GM23248 (cell line): ENCODE results near the gene MARCO. TPM values are rescaled to one million over a fixed set of nuclear protein-coding genes. Genes with fewer than 3 reads are reported as not detected.

Experiments
- DNase-seq: peaks from one replicate; pipeline ENCODE4 v3.0.0-alpha.2; 2015
- H2AFZ ChIP-seq: fragments of 200-600 bp; sonication (generic); 2 replicates; pipeline ENCODE4 v1.6.1; 2016; ENCODE audit warnings: antibody characterized with exemption
- H3F3A ChIP-seq: fragments of 200-600 bp; sonication (generic); 2 replicates; pipeline ENCODE4 v1.6.1; 2016; ENCODE audit warnings: mild to moderate bottlenecking, antibody characterized with exemption, mixed run types; ENCODE audit not compliant: insufficient read depth
- H3K27ac ChIP-seq: fragments of 200-600 bp; sonication (generic); 2 replicates; pipeline ENCODE4 v1.5.1; 2016; ENCODE audit warnings: mild to moderate bottlenecking
- H3K27me3 ChIP-seq: fragments of 200-600 bp; sonication (generic); replicated peaks from 2 replicates; pipeline ENCODE4 v1.6.1; 2016; ENCODE audit warnings: mild to moderate bottlenecking; ENCODE audit not compliant: insufficient read depth
- H3K36me3 ChIP-seq: fragments of 200-600 bp; sonication (generic); 2 replicates; pipeline ENCODE4 v1.6.1; 2016; ENCODE audit warnings: low read depth, mild to moderate bottlenecking
- H3K4me1 ChIP-seq: fragments of 200-600 bp; sonication (generic); 2 replicates; pipeline ENCODE4 v1.6.1; 2016; ENCODE audit warnings: mild to moderate bottlenecking; ENCODE audit not compliant: insufficient read depth
- H3K4me2 ChIP-seq: fragments of 200-600 bp; sonication (generic); one replicate; pipeline ENCODE4 v1.6.1; 2016; ENCODE audit warnings: mild to moderate bottlenecking; ENCODE audit not compliant: unreplicated experiment
- H3K4me3 ChIP-seq: fragments of 200-600 bp; sonication (generic); 2 replicates; pipeline ENCODE4 v1.5.1; 2016; ENCODE audit warnings: mild to moderate bottlenecking
- H3K79me2 ChIP-seq: fragments of 200-600 bp; sonication (generic); 2 replicates; pipeline ENCODE4 v1.6.1; 2016; ENCODE audit warnings: mild to moderate bottlenecking; ENCODE audit not compliant: insufficient read depth
- H3K9ac ChIP-seq: fragments of 200-600 bp; sonication (generic); 2 replicates; pipeline ENCODE4 v1.6.1; 2016; ENCODE audit warnings: mild to moderate bottlenecking
- H3K9me2 ChIP-seq: fragments of 200-600 bp; sonication (generic); 2 replicates; pipeline ENCODE4 v1.6.1; 2016; ENCODE audit warnings: mixed run types, mild to moderate bottlenecking, moderate library complexity; ENCODE audit not compliant: insufficient read depth
- H3K9me3 ChIP-seq: fragments of 200-600 bp; sonication (generic); one replicate; pipeline ENCODE4 v1.6.1; 2017; ENCODE audit warnings: low read depth
- H4K20me1 ChIP-seq: fragments of 200-600 bp; sonication (generic); 2 replicates; pipeline ENCODE4 v1.6.0; 2016; ENCODE audit not compliant: insufficient read depth
- EZH2 ChIP-seq: fragments of 200-600 bp; sonication (generic); IDR thresholded peaks from 2 replicates; pipeline ENCODE4 v1.6.1; 2018; ENCODE audit warnings: antibody characterized with exemption, mild to moderate bottlenecking; ENCODE audit not compliant: insufficient read depth, poor library complexity, severe bottlenecking
- EZH2phosphoT487 ChIP-seq: fragments of 200-600 bp; sonication (generic); IDR thresholded peaks from 2 replicates; pipeline ENCODE4 v1.6.1; 2018; ENCODE audit warnings: antibody characterized with exemption, moderate library complexity, mild to moderate bottlenecking, low read depth; ENCODE audit not compliant: insufficient read depth
- WGBS, 2 experiments: methylation state at CpG; one replicate each; pipeline ENCODE4 v1.1.6; 2015 to 2017; ENCODE audit warnings: low lambda C conversion rate in 2 of 2, low coverage in 1 of 2; ENCODE audit errors: missing lambda C conversion rate in 2 of 2; 5-methylcytosine and 5-hydroxymethylcytosine counted together
- in situ Hi-C: fragments of 300-500 bp; cut with MboI; formaldehyde crosslinking; loops from 2 replicates; pipeline ENCODE4 v1.15.0; 2020
- polyA plus RNA-seq: library from polyadenylated mRNA; unstranded; fragments of >200 nt; fragmentation: Nextera tagmentation; extraction: Ambion mirVana; gene quantifications from 2 replicates; pipeline ENCODE4 v1.2.1, GENCODE V29; 2016
- total RNA-seq: library from RNA; depleted of rRNA; stranded (reverse); fragments of >200 nt; shearing (Covaris generic); gene quantifications from 2 replicates; pipeline ENCODE4 v1.2.3, GENCODE V29; 2014

Gene MARCO
- total and polyA plus RNA-seq, 2 experiments from 2014 or later = not detected

DNA sequence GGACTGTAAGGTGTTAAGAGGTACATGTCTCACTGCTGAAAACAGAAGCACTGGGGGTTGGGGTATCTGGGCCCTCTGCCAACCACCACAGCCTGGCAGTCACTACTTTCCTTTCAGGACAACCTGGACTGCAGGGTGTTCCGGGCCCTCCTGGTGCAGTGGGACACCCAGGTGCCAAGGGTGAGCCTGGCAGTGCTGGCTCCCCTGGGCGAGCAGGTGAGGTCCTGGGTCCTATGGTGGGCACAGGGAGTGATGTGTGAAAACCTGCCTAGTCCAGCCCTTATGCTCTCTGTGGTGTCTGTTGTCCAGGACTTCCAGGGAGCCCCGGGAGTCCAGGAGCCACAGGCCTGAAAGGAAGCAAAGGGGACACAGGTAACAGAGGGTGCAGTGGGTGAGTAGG lies 40.0 kb downstream of the MARCO start:
- no peak overlapping the region for H3K4me3 ChIP-seq
- TF ChIP-seq EZH2phosphoT487 (no peak), EZH2 (no peak)
- no peaks in the 10 kb centered on the region for H3K36me3 ChIP-seq
- no peaks in the 10 kb centered on the region for H3F3A ChIP-seq
- peaks cover 19% of the 10 kb centered on the region for H3K27me3 ChIP-seq
- H3K9me3 ChIP-seq = no peaks in the 10 kb centered on the region
- no peak overlapping the region for H3K4me2 ChIP-seq
- WGBS, 2 experiments = 46 to 58% methylated on average over 3 of the region's 3 CpGs
- no peak overlapping the region for H2AFZ ChIP-seq
- no peaks in the 10 kb centered on the region for H4K20me1 ChIP-seq
- no peak overlapping the region for H3K9ac ChIP-seq
- in situ Hi-C loops = no loop called here
- H3K79me2 ChIP-seq = no peaks in the 10 kb centered on the region
- H3K27ac ChIP-seq = no peak overlapping the region
- no peaks in the 10 kb centered on the region for H3K4me1 ChIP-seq
- DNase-seq = no peak
- no peaks in the 10 kb centered on the region for H3K9me2 ChIP-seq

DNA sequence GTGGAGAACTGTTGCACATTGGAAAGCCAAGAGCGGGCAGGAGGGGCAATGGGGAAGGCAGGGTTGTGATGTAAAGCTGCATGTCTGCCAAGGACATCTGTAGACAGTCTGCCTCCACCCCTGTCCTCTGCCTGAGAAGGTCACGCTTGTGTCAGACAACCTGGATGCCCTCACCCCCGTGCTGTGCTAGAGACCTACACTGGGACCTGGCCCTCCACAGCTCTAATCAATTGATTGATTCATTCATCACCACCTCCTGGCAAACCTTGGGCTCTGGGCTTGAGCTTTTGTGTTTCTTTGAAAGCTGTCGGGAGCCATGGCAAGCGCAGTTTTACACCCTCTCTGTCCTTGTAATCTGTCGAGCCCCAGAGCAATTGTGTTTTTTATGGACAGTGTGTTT lies 41.1 kb downstream of the MARCO start:
- Histone ChIP-seq H3K4me2 (no peak overlapping the region), H3K9ac (no peak overlapping the region), H2AFZ (no peak overlapping the region), H3K9me2 (no peaks in the 10 kb centered on the region), H3K9me3 (no peaks in the 10 kb centered on the region), H3K4me1 (no peaks in the 10 kb centered on the region), H3K4me3 (no peak overlapping the region), H3K36me3 (no peaks in the 10 kb centered on the region), H3K27me3 (peaks cover 29% of the 10 kb centered on the region), H3K79me2 (no peaks in the 10 kb centered on the region), H3F3A (no peaks in the 10 kb centered on the region), H3K27ac (no peak overlapping the region), H4K20me1 (no peaks in the 10 kb centered on the region)
- DNase-seq = no peak
- WGBS, 2 experiments = 38 to 40% methylated on average over 6 of the region's 6 CpGs
- TF ChIP-seq EZH2 (no peak), EZH2phosphoT487 (no peak)
- in situ Hi-C loops = no loop called here

DNA sequence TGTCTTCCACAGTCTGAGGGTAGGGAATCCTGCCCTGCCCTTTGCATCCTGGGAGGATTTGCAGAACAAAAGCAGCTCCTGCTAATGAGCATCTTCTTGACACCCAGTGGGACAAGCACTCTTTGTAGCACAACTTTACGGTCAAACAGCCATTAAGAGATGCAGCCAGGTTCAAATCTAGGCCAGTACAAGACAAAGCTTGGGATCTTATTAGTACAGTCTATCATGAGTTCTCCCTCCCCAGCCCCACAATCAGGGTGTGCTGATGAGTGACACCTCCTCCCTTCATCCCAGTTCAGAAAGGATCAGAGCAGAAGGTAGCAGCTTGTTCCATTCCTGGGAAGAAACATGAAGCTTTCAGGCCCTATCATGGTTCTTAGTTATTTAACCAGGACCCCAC lies 41.9 kb downstream of the MARCO start:
- Histone ChIP-seq H3K4me2 (no peak overlapping the region), H3K27me3 (peaks cover 33% of the 10 kb centered on the region), H3K4me1 (no peaks in the 10 kb centered on the region), H3K4me3 (no peak overlapping the region), H4K20me1 (no peaks in the 10 kb centered on the region), H3K9me3 (no peaks in the 10 kb centered on the region), H3K36me3 (no peaks in the 10 kb centered on the region), H3K9ac (no peak overlapping the region), H3F3A (no peaks in the 10 kb centered on the region), H3K79me2 (no peaks in the 10 kb centered on the region), H2AFZ (no peak overlapping the region), H3K9me2 (no peaks in the 10 kb centered on the region), H3K27ac (no peak overlapping the region)
- in situ Hi-C loops = no loop called here
- 27 to 55% methylated on average over 1 of the region's 1 CpG for WGBS, 2 experiments
- DNase-seq = no peak
- TF ChIP-seq EZH2phosphoT487 (no peak), EZH2 (no peak)

DNA sequence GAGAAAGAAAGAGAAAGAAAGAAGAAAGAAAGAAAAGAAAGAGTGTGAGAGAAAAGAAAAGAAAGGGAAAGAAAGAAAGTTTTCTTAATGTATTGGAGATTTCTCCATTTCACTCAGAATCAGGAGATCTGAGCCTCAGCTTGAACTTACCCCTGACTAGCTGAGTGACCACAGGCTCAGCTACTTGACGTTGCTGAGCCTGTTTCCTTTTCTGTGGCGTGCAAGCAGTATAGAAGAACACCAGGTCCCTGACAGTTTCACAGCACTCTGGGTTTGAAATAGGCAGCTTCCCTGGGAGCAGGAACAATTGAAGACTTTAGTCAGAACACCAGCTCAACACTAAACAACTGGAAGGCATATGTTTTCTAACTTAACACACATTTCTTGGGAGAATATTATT lies 44.7 kb downstream of the MARCO start:
- H3K27ac ChIP-seq = no peak overlapping the region
- no peaks in the 10 kb centered on the region for H3K9me3 ChIP-seq
- no peaks in the 10 kb centered on the region for H3K36me3 ChIP-seq
- no peak overlapping the region for H2AFZ ChIP-seq
- 6 to 25% methylated on average over 2 of the region's 2 CpGs for WGBS, 2 experiments
- H4K20me1 ChIP-seq = no peaks in the 10 kb centered on the region
- DNase-seq = no peak
- in situ Hi-C loops = no loop called here
- TF ChIP-seq EZH2 (no peak), EZH2phosphoT487 (no peak)
- H3K27me3 ChIP-seq = peaks cover 41% of the 10 kb centered on the region
- no peaks in the 10 kb centered on the region for H3K9me2 ChIP-seq
- no peak overlapping the region for H3K9ac ChIP-seq
- H3K4me1 ChIP-seq = no peaks in the 10 kb centered on the region
- H3F3A ChIP-seq = no peaks in the 10 kb centered on the region
- no peaks in the 10 kb centered on the region for H3K79me2 ChIP-seq
- no peak overlapping the region for H3K4me3 ChIP-seq
- no peak overlapping the region for H3K4me2 ChIP-seq

DNA sequence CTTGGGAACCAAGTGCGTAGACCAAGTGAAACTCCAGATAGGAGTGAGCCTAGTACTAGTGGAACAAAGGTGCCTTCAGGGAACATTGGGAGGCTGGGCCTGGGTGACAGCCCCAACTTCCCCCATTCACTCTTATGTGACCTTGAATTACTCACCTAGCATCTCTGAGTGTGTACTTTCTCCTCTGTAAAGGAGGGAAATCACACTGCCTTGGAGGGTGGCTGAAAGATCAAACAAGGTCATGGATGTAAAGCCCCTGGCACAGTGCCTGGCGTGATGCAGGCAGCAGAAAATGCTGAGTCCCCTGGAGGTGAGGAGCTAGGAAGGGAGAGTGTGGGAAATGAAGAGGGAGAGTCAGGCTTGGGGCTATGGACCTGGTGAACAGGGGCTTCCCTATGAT lies 45.9 kb downstream of the MARCO start:
- Histone ChIP-seq H2AFZ (no peak overlapping the region), H3F3A (no peaks in the 10 kb centered on the region), H3K9me3 (no peaks in the 10 kb centered on the region), H3K4me2 (no peak overlapping the region), H3K79me2 (no peaks in the 10 kb centered on the region), H3K27me3 (peaks cover 51% of the 10 kb centered on the region), H3K9ac (no peak overlapping the region), H3K4me1 (no peaks in the 10 kb centered on the region), H3K9me2 (no peaks in the 10 kb centered on the region), H4K20me1 (no peaks in the 10 kb centered on the region), H3K27ac (no peak overlapping the region), H3K36me3 (no peaks in the 10 kb centered on the region), H3K4me3 (no peak overlapping the region)
- no peak for TF ChIP-seq EZH2phosphoT487
- TF ChIP-seq EZH2 = no peak
- WGBS, 2 experiments = 57 to 58% methylated on average over 2 of the region's 2 CpGs
- DNase-seq = no peak
- in situ Hi-C loops = no loop called here
